ENCODE results near the gene TCEANC2. TPM values are rescaled to one million over a fixed set of nuclear protein-coding genes. Genes with fewer than 3 reads are reported as not detected.
"Not testable (repeated sequence)": the region's sequence is repeated elsewhere in the genome, so short reads cannot be mapped to it uniquely, and the experiment has no call there.

The TCEANC2 gene
- total RNA-seq, 1 donor from 2014 or later: 8.1 TPM

- intact Hi-C loops (cut with micrococcal nuclease): no loop called here
- ATAC-seq (ENCODE audit: low read depth) (no peak), DNase-seq (no peak)
- TF ChIP-seq, protein P1, sequence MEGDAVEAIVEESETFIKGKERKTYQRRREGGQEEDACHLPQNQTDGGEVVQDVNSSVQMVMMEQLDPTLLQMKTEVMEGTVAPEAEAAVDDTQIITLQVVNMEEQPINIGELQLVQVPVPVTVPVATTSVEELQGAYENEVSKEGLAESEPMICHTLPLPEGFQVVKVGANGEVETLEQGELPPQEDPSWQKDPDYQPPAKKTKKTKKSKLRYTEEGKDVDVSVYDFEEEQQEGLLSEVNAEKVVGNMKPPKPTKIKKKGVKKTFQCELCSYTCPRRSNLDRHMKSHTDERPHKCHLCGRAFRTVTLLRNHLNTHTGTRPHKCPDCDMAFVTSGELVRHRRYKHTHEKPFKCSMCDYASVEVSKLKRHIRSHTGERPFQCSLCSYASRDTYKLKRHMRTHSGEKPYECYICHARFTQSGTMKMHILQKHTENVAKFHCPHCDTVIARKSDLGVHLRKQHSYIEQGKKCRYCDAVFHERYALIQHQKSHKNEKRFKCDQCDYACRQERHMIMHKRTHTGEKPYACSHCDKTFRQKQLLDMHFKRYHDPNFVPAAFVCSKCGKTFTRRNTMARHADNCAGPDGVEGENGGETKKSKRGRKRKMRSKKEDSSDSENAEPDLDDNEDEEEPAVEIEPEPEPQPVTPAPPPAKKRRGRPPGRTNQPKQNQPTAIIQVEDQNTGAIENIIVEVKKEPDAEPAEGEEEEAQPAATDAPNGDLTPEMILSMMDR (IDR thresholded peaks at IDR 0.05): no peak
- Mint-ChIP-seq H3K9me3 (no peaks in the 10 kb centered on the region), H3K4me1 (no peaks in the 10 kb centered on the region), H3K4me3 (no peak overlapping the region), H3K27ac (no peak overlapping the region), H3K27me3 (no peaks in the 10 kb centered on the region), H3K36me3 (ENCODE audit: low read depth) (peaks cover 46% of the 10 kb centered on the region)
- ChIA-PET CTCF (no interaction called here), POLR2A (no interaction called here)
Observed at GRCh38 chr1:54091666-54092065, 38.3 kb downstream of the TCEANC2 start.

- Mint-ChIP-seq H3K9me3 (no peaks in the 10 kb centered on the region), H3K4me3 (no peak overlapping the region), H3K27me3 (no peaks in the 10 kb centered on the region), H3K27ac (no peak overlapping the region), H3K36me3 (ENCODE audit: low read depth) (peaks cover 56% of the 10 kb centered on the region), H3K4me1 (no peaks in the 10 kb centered on the region)
- ChIA-PET POLR2A (no interaction called here), CTCF (no interaction called here)
- TF ChIP-seq, protein P1 (IDR thresholded peaks at IDR 0.05): no peak
- DNase-seq: no peak
- ATAC-seq (ENCODE audit: low read depth): no peak
- intact Hi-C loops (cut with micrococcal nuclease): no loop called here
Observed at GRCh38 chr1:54094001-54094729, 40.8 kb downstream of the TCEANC2 start.

GRCh38 chr1:54094730-54095105, 41.3 kb downstream of the TCEANC2 start:
- H3K27ac Mint-ChIP-seq; DNase-seq; H3K9me3 Mint-ChIP-seq; POLR2A ChIA-PET; intact Hi-C loops (cut with micrococcal nuclease); CTCF ChIA-PET; H3K4me3 Mint-ChIP-seq; ATAC-seq (ENCODE audit: low read depth); H3K27me3 Mint-ChIP-seq; H3K4me1 Mint-ChIP-seq: not testable (repeated sequence)
- peaks cover 58% of the 10 kb centered on the region for H3K36me3 Mint-ChIP-seq (ENCODE audit: low read depth)

DNA sequence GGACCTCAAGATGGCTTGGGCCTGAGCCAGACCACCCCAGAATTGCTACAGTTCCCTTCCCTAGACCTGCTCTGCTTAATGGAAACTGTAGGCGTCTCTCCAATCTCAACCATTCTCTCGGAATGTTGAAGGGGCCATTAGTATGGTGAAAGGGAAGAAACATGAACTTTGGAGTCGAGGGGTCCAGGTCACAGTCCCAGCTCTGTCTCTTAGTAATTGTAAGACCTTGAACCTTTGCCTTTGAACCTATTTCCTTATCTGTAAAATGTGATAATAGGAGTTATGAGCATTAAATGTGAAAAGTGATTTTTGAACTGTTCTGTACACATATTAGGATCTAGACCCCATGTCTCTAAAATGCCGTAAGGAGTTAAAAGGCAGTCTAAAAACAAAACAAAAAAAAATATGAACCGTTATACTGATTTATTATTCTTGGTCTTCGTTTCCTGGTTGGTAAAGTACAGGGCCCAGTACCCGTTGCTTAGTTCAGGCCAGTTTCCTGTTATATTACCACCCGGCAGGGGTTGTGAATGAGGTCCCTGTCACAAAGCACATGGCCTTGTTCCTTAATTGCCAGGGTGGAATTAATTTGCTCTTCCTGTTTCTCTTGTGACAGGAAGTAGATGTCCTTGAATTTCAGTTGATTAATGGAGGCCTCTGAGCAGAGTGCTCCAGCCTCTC, 42.3 kb downstream of the TCEANC2 start:
- H3K4me3 Mint-ChIP-seq: no peak overlapping the region
- H3K27ac Mint-ChIP-seq: no peak overlapping the region
- TF ChIP-seq, protein P1 (IDR thresholded peaks at IDR 0.05): no peak
- H3K4me1 Mint-ChIP-seq: no peaks in the 10 kb centered on the region
- POLR2A ChIA-PET: no interaction called here
- CTCF ChIA-PET: no interaction called here
- no peaks in the 10 kb centered on the region for H3K9me3 Mint-ChIP-seq
- no peaks in the 10 kb centered on the region for H3K27me3 Mint-ChIP-seq
- ATAC-seq (ENCODE audit: low read depth) (no peak), DNase-seq (no peak)
- peaks cover 62% of the 10 kb centered on the region for H3K36me3 Mint-ChIP-seq (ENCODE audit: low read depth)
- intact Hi-C loops (cut with micrococcal nuclease): no loop called here

- peaks cover 63% of the 10 kb centered on the region for H3K36me3 Mint-ChIP-seq (ENCODE audit: low read depth)
- DNase-seq: no peak
- no peaks in the 10 kb centered on the region for H3K27me3 Mint-ChIP-seq
- CTCF ChIA-PET: no interaction called here
- no peak overlapping the region for H3K4me3 Mint-ChIP-seq
- POLR2A ChIA-PET: no interaction called here
- no peaks in the 10 kb centered on the region for H3K4me1 Mint-ChIP-seq
- TF ChIP-seq, protein P1 (IDR thresholded peaks at IDR 0.05): no peak
- no peak for ATAC-seq (ENCODE audit: low read depth)
- intact Hi-C loops (cut with micrococcal nuclease): no loop called here
- H3K27ac Mint-ChIP-seq: no peak overlapping the region
- H3K9me3 Mint-ChIP-seq: no peaks in the 10 kb centered on the region
Observed at GRCh38 chr1:54096227-54096876, 42.9 kb downstream of the TCEANC2 start.

Measured in activated B cell treated with CpG ODN at 0.5 μM for 24 hours (primary cell).